HG02623 (cell line): ENCODE results near the gene ITPKC.

Source experiments
- ATAC-seq: cut with Tn5 transposase; IDR thresholded peaks from one replicate; pipeline ENCODE4 v1.9.1; 2021; ENCODE audit warnings: moderate library complexity; ENCODE audit not compliant: unreplicated experiment

Gene ITPKC

GRCh38 chr19:40690050-40690692 lies 26.7 kb upstream of the ITPKC start, which contains the start of gene NUMBL:
TSS of gene NUMBL (minus strand) at chr19:40690651. CDS start at chr19:40690483, 168 bp downstream.
- ATAC-seq, result no peak

GRCh38 chr19:40690693-40691420 lies 26.1 kb upstream of the ITPKC start:
- peak; percentile 62 for ATAC-seq

GRCh38 chr19:40691421-40692211 lies 25.3 kb upstream of the ITPKC start:
- no peak for ATAC-seq

GRCh38 chr19:40692212-40692551 lies 24.7 kb upstream of the ITPKC start:
- ATAC-seq, result no peak

GRCh38 chr19:40693150-40693788 lies 23.6 kb upstream of the ITPKC start:
- no peak for ATAC-seq

- ATAC-seq, result no peak
These were observed 23.0 kb upstream of the ITPKC start for GRCh38 chr19:40693896-40694295.

GRCh38 chr19:40695881-40696280 lies 21.0 kb upstream of the ITPKC start:
- no peak for ATAC-seq

- ATAC-seq, result no peak
These were observed 19.9 kb upstream of the ITPKC start for GRCh38 chr19:40697007-40697406.

GRCh38 chr19:40700083-40700482 lies 16.8 kb upstream of the ITPKC start:
- ATAC-seq, result no peak

- no peak for ATAC-seq
These were observed 15.2 kb upstream of the ITPKC start for GRCh38 chr19:40701758-40702157.

- no peak for ATAC-seq
These were observed 14.4 kb upstream of the ITPKC start for GRCh38 chr19:40702337-40703012.

- ATAC-seq, result no peak
These were observed 13.7 kb upstream of the ITPKC start for GRCh38 chr19:40703029-40703755.

GRCh38 chr19:40704491-40705361 lies 12.2 kb upstream of the ITPKC start:
- no peak for ATAC-seq

GRCh38 chr19:40705362-40705651 lies 11.6 kb upstream of the ITPKC start:
- no peak for ATAC-seq

- ATAC-seq, result no peak
These were observed 10.8 kb upstream of the ITPKC start for GRCh38 chr19:40705950-40706619.

- ATAC-seq, result no peak
These were observed 9.3 kb upstream of the ITPKC start for GRCh38 chr19:40707615-40708014.

GRCh38 chr19:40709817-40710216 lies 7.1 kb upstream of the ITPKC start:
- ATAC-seq, result no peak

GRCh38 chr19:40713939-40714338 lies 3.0 kb upstream of the ITPKC start:
- ATAC-seq, result no peak
